K562 (cell line): Measurements from ENCODE around the gene PUS10.

Experiments
- XRCC3 ChIP-seq: fragments of 450-650 bp; IDR thresholded peaks from 2 replicates; pipeline ENCODE4 v1.6.1; 2017; ENCODE audit warnings: mild to moderate bottlenecking, moderate library complexity
- YY1 ChIP-seq, 3 experiments: IDR thresholded peaks; 2 replicates each; pipeline ENCODE4 v1.6.1; 2011; ENCODE audit warnings: low read length in 2 of 3, mild to moderate bottlenecking in 2 of 3, moderate library complexity in 2 of 3, borderline replicate concordance in 1 of 3, control low read depth in 1 of 3, low read depth in 1 of 3; ENCODE audit not compliant: insufficient read depth in 3 of 3, insufficient replicate concordance in 2 of 3, control insufficient read depth in 1 of 3, insufficient read length in 1 of 3; ENCODE audit errors: extremely low read depth in 1 of 3

DNA sequence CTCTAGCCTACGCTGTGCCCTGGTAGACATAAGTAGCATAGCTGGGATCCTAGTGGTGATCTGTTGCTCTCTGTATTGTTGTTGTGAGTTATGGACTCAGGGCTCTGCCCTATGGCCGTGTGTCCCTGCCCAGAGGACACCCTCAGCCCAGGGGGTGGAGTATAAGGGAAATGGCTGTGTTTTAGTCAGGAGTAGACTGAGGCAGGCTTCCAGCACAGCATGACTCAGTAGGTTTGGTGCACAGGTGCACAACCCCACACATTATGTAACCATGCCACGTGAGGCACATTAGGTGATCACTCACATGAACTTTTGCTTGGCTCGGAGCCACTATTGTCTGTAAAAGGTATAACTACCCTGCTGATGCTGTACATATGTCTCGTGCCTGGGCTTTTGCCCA is 60.4 kb downstream of the PUS10 start:
- TF ChIP-seq XRCC3: no peak
- no peak for TF ChIP-seq YY1 (IDR thresholded peaks at IDR 0.05; ENCODE audit: borderline replicate concordance in 1 of 3, control insufficient read depth in 1 of 3, extremely low read depth in 1 of 3, insufficient read depth in 3 of 3, insufficient read length in 1 of 3, insufficient replicate concordance in 2 of 3, low read depth in 1 of 3, low read length in 2 of 3)
